H1 (cell line): ENCODE data around the gene BGLAP. TPM values are rescaled to one million over a fixed set of nuclear protein-coding genes. Genes with fewer than 3 reads are reported as not detected.
A peak's percentile ranks its signal among the peaks of the same experiment; 100 is the strongest.

ENCODE experiments used
- CTCF ChIA-PET: fragments of 300-600 bp; sonication (Branson Sonifier 250); formaldehyde crosslinking; loops from one replicate; lab custom pipeline; 2021; ENCODE audit not compliant: partially characterized antibody; lab: Charles Lee
- POLR2A ChIA-PET: fragments of 300-600 bp; sonication (Branson Sonifier 250); formaldehyde crosslinking; loops from one replicate; lab custom pipeline; 2021; ENCODE audit warnings: inconsistent platforms; ENCODE audit not compliant: partially characterized antibody; lab: Charles Lee
- DNase-seq, 2 experiments: peaks; one replicate each; pipeline versions ENCODE4 v3.0.0 to v3.0.0-alpha.2; 2010 to 2022; ENCODE audit warnings: low spot score in 2 of 2, low read depth in 1 of 2, mixed read lengths in 1 of 2
- FAIRE-seq: peaks from 2 replicates; lab custom pipeline; 2011; peaks lifted over from hg19 to GRCh38; lab: Jason Lieb, UNC
- H2AFZ ChIP-seq: 2 replicates; pipeline ENCODE4 v1.8.1; 2012; ENCODE audit warnings: low read length, inconsistent platforms
- H2AK5ac ChIP-seq: 2 replicates; pipeline ENCODE4 v1.6.1; 2013; ENCODE audit warnings: low read depth, low read length
- H2BK120ac ChIP-seq: replicated peaks from 2 replicates; pipeline ENCODE3; 2013; ENCODE audit warnings: low read depth, low read length, inconsistent platforms
- H2BK12ac ChIP-seq: 2 replicates; pipeline ENCODE4 v1.6.1; 2013; ENCODE audit warnings: low read depth, low read length
- H2BK15ac ChIP-seq: 2 replicates; pipeline ENCODE4 v1.6.1; 2013; ENCODE audit warnings: low read length
- H2BK20ac ChIP-seq: 2 replicates; pipeline ENCODE4 v1.6.1; 2013; ENCODE audit warnings: low read length
- H2BK5ac ChIP-seq: 2 replicates; pipeline ENCODE4 v1.6.1; 2013; ENCODE audit warnings: low read depth, low read length
- H3K14ac ChIP-seq: 2 replicates; pipeline ENCODE4 v1.6.1; 2013; ENCODE audit warnings: inconsistent platforms; ENCODE audit not compliant: insufficient read length
- H3K18ac ChIP-seq: 2 replicates; pipeline ENCODE4 v1.6.1; 2013; ENCODE audit warnings: low read length; ENCODE audit errors: extremely low read depth
- H3K23ac ChIP-seq: 2 replicates; pipeline ENCODE4 v1.6.1; 2013; ENCODE audit warnings: inconsistent platforms; ENCODE audit not compliant: insufficient read length
- H3K23me2 ChIP-seq: 2 replicates; pipeline ENCODE4 v1.6.1; 2013; ENCODE audit warnings: low read depth, low read length
- H3K27ac ChIP-seq: 2 replicates; pipeline ENCODE4 v1.6.1; 2011; ENCODE audit warnings: low read depth, low read length, inconsistent platforms
- H3K27me3 ChIP-seq, 4 experiments: replicated peaks in 1 of 4; 1 replicate in 1 of 4; 2 replicates in 3 of 4; pipeline versions ENCODE4 v1.6.1 to v1.8.1; 2011 to 2013; ENCODE audit warnings: low read length in 3 of 4, mild to moderate bottlenecking in 3 of 4, inconsistent platforms in 2 of 4, mixed read lengths in 2 of 4, moderate library complexity in 1 of 4; ENCODE audit not compliant: control insufficient read depth in 3 of 4, insufficient read depth in 3 of 4; ENCODE audit errors: extremely low read depth in 1 of 4
- H3K36me3 ChIP-seq, 4 experiments: 2 replicates each; pipeline versions ENCODE4 v1.6.1 to v1.8.1; 2011 to 2013; ENCODE audit warnings: mild to moderate bottlenecking in 4 of 4, low read length in 3 of 4, moderate library complexity in 2 of 4, control low read depth in 1 of 4, inconsistent platforms in 1 of 4; ENCODE audit not compliant: insufficient read depth in 4 of 4, control insufficient read depth in 2 of 4
- H3K4ac ChIP-seq: replicated peaks from 2 replicates; pipeline ENCODE3; 2013; ENCODE audit warnings: low read length, low read depth, mixed read lengths, inconsistent platforms; ENCODE audit not compliant: insufficient read length
- H3K4me1 ChIP-seq, 4 experiments: replicated peaks in 1 of 4; 1 replicate in 1 of 4; 2 replicates in 3 of 4; pipeline versions ENCODE4 v1.6.1 to v1.8.1; 2011 to 2013; ENCODE audit warnings: low read length in 3 of 4, inconsistent platforms in 2 of 4, mixed read lengths in 1 of 4; ENCODE audit not compliant: insufficient read depth in 4 of 4, control insufficient read depth in 3 of 4
- H3K4me2 ChIP-seq, 2 experiments: 2 replicates each; pipeline versions ENCODE4 v1.6.1 to v1.8.1; 2011 to 2013; ENCODE audit warnings: low read depth in 2 of 2, low read length in 2 of 2, control low read depth in 1 of 2, inconsistent platforms in 1 of 2, mild to moderate bottlenecking in 1 of 2; ENCODE audit not compliant: insufficient read depth in 1 of 2
- H3K4me3 ChIP-seq, 4 experiments: fragments of 200-600, 300-600 bp in 1 of 4; sonication (generic), shearing (Covaris generic), sonication (Bioruptor Twin) in 1 of 4; 2 replicates each; pipeline versions ENCODE4 v1.5.1 to v1.8.1; 2011 to 2016; ENCODE audit warnings: low read length in 4 of 4, low read depth in 3 of 4, control low read depth in 2 of 4, inconsistent platforms in 2 of 4, mild to moderate bottlenecking in 2 of 4, mixed read lengths in 1 of 4, moderate library complexity in 1 of 4; ENCODE audit not compliant: insufficient read depth in 2 of 4; ENCODE audit errors: extremely low read depth in 1 of 4
- H3K56ac ChIP-seq: replicated peaks from 2 replicates; pipeline ENCODE3; 2013; ENCODE audit warnings: low read depth, mild to moderate bottlenecking, mixed read lengths, low read length, inconsistent platforms; ENCODE audit not compliant: insufficient read length
- H3K79me1 ChIP-seq: 2 replicates; pipeline ENCODE4 v1.6.1; 2013; ENCODE audit warnings: low read depth, low read length, control low read depth
- H3K79me2 ChIP-seq, 2 experiments: 2 replicates each; pipeline versions ENCODE4 v1.6.1 to v1.8.1; 2012 to 2013; ENCODE audit warnings: low read length in 2 of 2, mild to moderate bottlenecking in 2 of 2, inconsistent platforms in 1 of 2; ENCODE audit not compliant: insufficient read depth in 2 of 2, control insufficient read depth in 1 of 2
- H3K9ac ChIP-seq, 4 experiments: replicated peaks in 1 of 4; 1 replicate in 1 of 4; 2 replicates in 3 of 4; pipeline versions ENCODE4 v1.6.1 to v1.8.1; 2011 to 2013; ENCODE audit warnings: low read depth in 3 of 4, low read length in 3 of 4, control low read depth in 2 of 4, mild to moderate bottlenecking in 2 of 4, moderate library complexity in 2 of 4, inconsistent platforms in 1 of 4; ENCODE audit errors: extremely low read depth in 1 of 4
- H3K9me3 ChIP-seq, 2 experiments: 2 replicates each; pipeline versions ENCODE4 v1.6.1 to v1.8.1; 2012 to 2013; ENCODE audit warnings: mild to moderate bottlenecking in 2 of 2, moderate library complexity in 2 of 2, control low read depth in 1 of 2, inconsistent platforms in 1 of 2, low read depth in 1 of 2, low read length in 1 of 2, mixed read lengths in 1 of 2; ENCODE audit not compliant: insufficient read depth in 2 of 2
- H4K20me1 ChIP-seq, 2 experiments: replicated peaks in 1 of 2; 2 replicates each; pipeline versions ENCODE3 to v1.8.1; 2011 to 2013; ENCODE audit warnings: inconsistent platforms in 2 of 2, low read length in 2 of 2, mild to moderate bottlenecking in 1 of 2; ENCODE audit not compliant: insufficient read depth in 2 of 2, control insufficient read depth in 1 of 2
- H4K5ac ChIP-seq: 2 replicates; pipeline ENCODE4 v1.6.1; 2013; ENCODE audit warnings: low read length, low read depth, mixed read lengths, inconsistent platforms; ENCODE audit not compliant: insufficient read length
- H4K8ac ChIP-seq: 2 replicates; pipeline ENCODE4 v1.8.0; 2013; ENCODE audit warnings: mild to moderate bottlenecking, moderate library complexity, low read length, inconsistent platforms; ENCODE audit not compliant: insufficient read depth; ENCODE audit errors: extremely low read depth
- H4K91ac ChIP-seq: replicated peaks from 2 replicates; pipeline ENCODE3; 2013; ENCODE audit warnings: low read length, mixed read lengths, inconsistent platforms; ENCODE audit not compliant: insufficient read length
- CBX5 ChIP-seq: fragments of 300-800, 300-1000 bp; sonication (generic); IDR thresholded peaks from 2 replicates; pipeline ENCODE4 v1.7.1; 2016; ENCODE audit warnings: antibody characterized with exemption, low read length, low read depth
- CHD2 ChIP-seq: IDR thresholded peaks from 2 replicates; pipeline ENCODE4 v1.6.1; 2012; ENCODE audit warnings: low read length, improper control_type of control experiment
- E2F6 ChIP-seq: IDR thresholded peaks from 2 replicates; pipeline ENCODE4 v1.6.1; 2012; ENCODE audit warnings: inconsistent platforms
- EP300 ChIP-seq, 2 experiments: IDR thresholded peaks; 1 replicate in 1 of 2; 2 replicates in 1 of 2; pipeline ENCODE4 v1.6.1; 2011 to 2012; ENCODE audit warnings: low read depth in 2 of 2, low read length in 2 of 2, mild to moderate bottlenecking in 2 of 2, borderline replicate concordance in 1 of 2, inconsistent platforms in 1 of 2, moderate library complexity in 1 of 2
- JUND ChIP-seq: IDR thresholded peaks from 2 replicates; pipeline ENCODE4 v1.6.1; 2011; ENCODE audit warnings: mild to moderate bottlenecking, improper control_type of control experiment, low read length
- KDM4A ChIP-seq: IDR thresholded peaks from one replicate; pipeline ENCODE4 v1.7.1; 2012; ENCODE audit warnings: low read depth, mild to moderate bottlenecking, moderate library complexity, low read length, inconsistent platforms; ENCODE audit not compliant: severe bottlenecking
- POU5F1 ChIP-seq: IDR thresholded peaks from 2 replicates; pipeline ENCODE4 v1.6.1; 2011; ENCODE audit warnings: low read depth, mild to moderate bottlenecking, low read length, moderate library complexity
- RAD21 ChIP-seq, 2 experiments: IDR thresholded peaks in 1 of 2; conservative IDR thresholded peaks in 1 of 2; 2 replicates each; pipeline ENCODE4 v1.6.1; 2011; ENCODE audit warnings: low read depth in 2 of 2, low read length in 2 of 2, improper control_type of control experiment in 1 of 2, inconsistent platforms in 1 of 2, mild to moderate bottlenecking in 1 of 2, moderate library complexity in 1 of 2
- RXRA ChIP-seq: IDR thresholded peaks from 2 replicates; pipeline ENCODE4 v1.6.1; 2011; ENCODE audit warnings: low read depth, mild to moderate bottlenecking, low read length, moderate library complexity; ENCODE audit not compliant: insufficient read depth
- SIX5 ChIP-seq: IDR thresholded peaks from 2 replicates; pipeline ENCODE4 v1.6.1; 2011; ENCODE audit warnings: mild to moderate bottlenecking, low read depth, low read length
- TAF7 ChIP-seq: optimal IDR thresholded peaks from 2 replicates; pipeline ENCODE3; 2011; ENCODE audit warnings: low read depth, mild to moderate bottlenecking, inconsistent platforms, low read length, moderate library complexity, borderline replicate concordance
- TBP ChIP-seq: IDR thresholded peaks from 2 replicates; pipeline ENCODE4 v1.6.1; 2011; ENCODE audit warnings: low read depth, low read length, improper control_type of control experiment
- YY1 ChIP-seq: IDR thresholded peaks from 2 replicates; pipeline ENCODE4 v1.6.1; 2011; ENCODE audit warnings: low read depth, mild to moderate bottlenecking, low read length
- WGBS, 2 experiments: shearing (Covaris generic) in 1 of 2; methylation state at CpG; one replicate each; pipeline versions ENCODE4 v1.1.6 to v1.1.7; 2013 to 2015; ENCODE audit warnings: low lambda C conversion rate in 2 of 2, mixed read lengths in 2 of 2, inconsistent platforms in 1 of 2, low coverage in 1 of 2, missing lambda C conversion rate in 1 of 2; ENCODE audit not compliant: insufficient replicate concordance in 2 of 2, insufficient coverage in 1 of 2, insufficient read length in 1 of 2; ENCODE audit errors: extremely low coverage in 1 of 2, missing lambda C conversion rate in 1 of 2; 5-methylcytosine and 5-hydroxymethylcytosine counted together
- polyA plus RNA-seq, 7 experiments: library from polyadenylated mRNA; depleted of rRNA in 3 of 7; stranded (reverse) in 5 of 7; unstranded in 2 of 7; fragments of >200 nt in 5 of 7; fragments of 200-250 nt in 2 of 7; gene quantifications; 1 replicate in 5 of 7; 2 replicates in 1 of 7; 4 replicates in 1 of 7; pipeline versions ENCODE4 v1.2.1 to v1.2.3, GENCODE V29; 2011 to 2013; ENCODE audit warnings: missing spikeins in 2 of 7, mixed read lengths in 2 of 7
- total RNA-seq: library from RNA; stranded (reverse); fragmentation: NEBNext Ultra II Directional; extraction: Animal tissue kit (Norgen Biotek cat#: 25700); gene quantifications from 2 replicates; pipeline ENCODE4 v1.2.1, GENCODE V29; 2021

Gene BGLAP
- total and polyA plus RNA-seq, 2 of the 8 experiments (the other 6 are each of a cell fraction or from before 2014, with no cell fraction given), result 1.2 to 1.5 TPM

GRCh38 chr1:156259805-156260204, 17.8 kb downstream of the BGLAP start:
- H3K23me2 ChIP-seq, result no peaks in the 10 kb centered on the region
- no peak overlapping the region for H3K23ac ChIP-seq
- H2AK5ac ChIP-seq, result no peak overlapping the region
- WGBS, 2 experiments, result 90% methylated on average over 3 of the region's 3 CpGs; no CpG with 5 or more reads in 1 of the 2 experiments
- no peak overlapping the region for H2AFZ ChIP-seq
- H3K79me1 ChIP-seq, result no peaks in the 10 kb centered on the region; the same call in 1 of the 2 replicates
- H2BK120ac ChIP-seq, result no peak overlapping the region
- ChIA-PET CTCF (interaction anchor here (0.7 to 47.2 kb wide), 15 partner anchors 8 to 168 kb away, joined by 3 to 1265 read pairs (median 5); partner anchors contain the start of genes BGLAP, PAQR6 and SEMA4A), POLR2A (interaction anchor here (0.8 to 5.3 kb wide), 15 partner anchors 7 to 67 kb away, joined by 3 to 30 read pairs (median 4); partner anchors contain the start of genes PAQR6, PMF1 and SMG5)
- no peak overlapping the region for H3K56ac ChIP-seq
- H2BK12ac ChIP-seq, result no peak overlapping the region
- H3K9me3 ChIP-seq, result no peaks in the 10 kb centered on the region
- H4K5ac ChIP-seq, result no peak overlapping the region
- no peak overlapping the region for H3K14ac ChIP-seq
- H3K79me2 ChIP-seq, result no peaks in the 10 kb centered on the region
- H3K4me2 ChIP-seq, result no peak overlapping the region
- H4K91ac ChIP-seq, result no peak overlapping the region
- H3K27ac ChIP-seq, result no peak overlapping the region
- FAIRE-seq (no peak), DNase-seq (no peak)
- no peak overlapping the region for H2BK15ac ChIP-seq
- no peak overlapping the region for H2BK5ac ChIP-seq
- no peak overlapping the region for H3K9ac ChIP-seq
- no peaks in the 10 kb centered on the region for H3K27me3 ChIP-seq
- H4K20me1 ChIP-seq, result peaks cover 0 to 3% of the 10 kb centered on the region in 2 experiments
- H3K18ac ChIP-seq, result no peak overlapping the region
- no peak overlapping the region for H2BK20ac ChIP-seq
- H3K36me3 ChIP-seq, result peaks cover 52 to 84% (median 75%) of the 10 kb centered on the region in 4 experiments
- no peak overlapping the region for H3K4ac ChIP-seq
- no peak overlapping the region for H4K8ac ChIP-seq
- no peaks in the 10 kb centered on the region for H3K4me1 ChIP-seq
- no peak overlapping the region for H3K4me3 ChIP-seq
- TF ChIP-seq SIX5 (no peak), YY1 (no peak), JUND (no peak), RXRA (no peak), EP300 (IDR thresholded peaks at IDR 0.05; ENCODE audit: borderline replicate concordance in 1 of 2, low read depth in 2 of 2, low read length in 2 of 2) (no peak), KDM4A (no peak), CHD2 (no peak), RAD21 (IDR thresholded peaks at IDR 0.05 in 1 of 2, conservative IDR thresholded peaks at IDR 0.05 in 1 of 2; ENCODE audit: low read depth in 2 of 2, low read length in 2 of 2) (peak in 1 of 2 experiments; percentile 24; a peak in 1 of 4 replicates), CBX5 (no peak), POU5F1 (no peak), TAF7 (no peak), TBP (no peak), E2F6 (no peak)
